ENCODE measurements around the gene GRIK2. TPM values are rescaled to one million over a fixed set of nuclear protein-coding genes. Genes with fewer than 3 reads are reported as not detected.

GRIK2 gene
- total RNA-seq, 1 experiment from 2014 or later, result 0.07 TPM

DNA sequence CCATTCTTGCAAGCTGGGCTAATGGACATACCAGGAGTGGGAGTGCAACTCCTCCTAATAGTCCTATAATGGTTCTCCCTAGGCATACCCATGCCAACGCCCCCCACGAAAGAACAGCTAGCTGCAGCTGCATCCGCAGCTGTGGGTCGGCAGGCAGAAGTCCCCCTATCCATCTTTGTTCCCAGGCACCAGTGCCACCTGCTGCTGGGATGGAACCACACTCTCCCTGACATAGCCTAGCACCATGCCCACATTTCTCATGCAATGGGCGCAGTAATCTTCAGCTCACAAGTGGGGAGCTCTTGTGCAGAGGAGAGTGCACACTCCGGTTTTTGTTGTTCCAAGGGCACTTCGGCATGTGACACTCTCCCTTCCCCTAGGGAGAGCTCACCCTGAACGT, 567.8 kb downstream of the GRIK2 start:
- Histone ChIP-seq H3K27ac (ENCODE audit: low read length) (no peak overlapping the region), H2AFZ (ENCODE audit: low read length) (no peak overlapping the region), H3K4me2 (ENCODE audit: low read depth, low read length, poor library complexity, severe bottlenecking) (no peak overlapping the region), H3K79me2 (ENCODE audit: low read length) (no peaks in the 10 kb centered on the region), H3K4me1 (ENCODE audit: low read length) (no peaks in the 10 kb centered on the region), H4K20me1 (ENCODE audit: insufficient read depth, low read depth, low read length) (no peaks in the 10 kb centered on the region), H3K36me3 (ENCODE audit: insufficient read depth, low read length) (no peaks in the 10 kb centered on the region), H3K27me3 (ENCODE audit: low read length) (no peaks in the 10 kb centered on the region), H3K9ac (ENCODE audit: low read length) (no peak overlapping the region), H3K9me3 (ENCODE audit: low read length) (no peaks in the 10 kb centered on the region), H3K4me3 (ENCODE audit: low read length) (no peak overlapping the region), H3K9me2 (replicated peaks; ENCODE audit: insufficient read depth, low read length) (no peaks in the 10 kb centered on the region)
- DNase-seq, result no peak

GRCh38 chr6:101980924-101981323, 587.4 kb downstream of the GRIK2 start:
- no peaks in the 10 kb centered on the region for H3K4me1 ChIP-seq (ENCODE audit: low read length)
- no peak overlapping the region for H3K9ac ChIP-seq (ENCODE audit: low read length)
- H3K9me2 ChIP-seq (replicated peaks; ENCODE audit: insufficient read depth, low read length), result no peaks in the 10 kb centered on the region
- no peak overlapping the region for H3K4me2 ChIP-seq (ENCODE audit: low read depth, low read length, poor library complexity, severe bottlenecking)
- no peaks in the 10 kb centered on the region for H3K79me2 ChIP-seq (ENCODE audit: low read length)
- no peaks in the 10 kb centered on the region for H3K27me3 ChIP-seq (ENCODE audit: low read length)
- no peaks in the 10 kb centered on the region for H3K9me3 ChIP-seq (ENCODE audit: low read length)
- no peak overlapping the region for H2AFZ ChIP-seq (ENCODE audit: low read length)
- no peak overlapping the region for H3K4me3 ChIP-seq (ENCODE audit: low read length)
- H4K20me1 ChIP-seq (ENCODE audit: insufficient read depth, low read depth, low read length), result no peaks in the 10 kb centered on the region
- no peaks in the 10 kb centered on the region for H3K36me3 ChIP-seq (ENCODE audit: insufficient read depth, low read length)
- DNase-seq, result no peak
- H3K27ac ChIP-seq (ENCODE audit: low read length), result no peak overlapping the region

DNA sequence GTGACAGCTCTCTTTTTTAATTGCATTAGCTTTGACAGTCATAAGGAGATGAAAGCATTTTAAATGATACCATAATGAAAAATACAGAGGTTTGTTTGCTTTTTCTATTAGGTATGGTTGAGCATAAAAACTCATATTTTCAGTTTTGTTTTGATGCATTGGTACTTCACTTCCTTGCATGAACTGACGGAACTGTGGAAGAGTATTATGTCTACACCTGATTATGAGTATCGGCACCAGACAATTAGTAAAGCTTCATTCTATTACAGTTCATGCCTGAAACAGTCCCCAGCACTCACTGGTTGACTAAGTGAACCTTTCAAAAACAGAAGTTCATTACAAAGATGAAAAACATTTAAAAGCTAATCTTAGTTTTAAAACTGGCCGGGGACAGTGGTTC, 593.0 kb downstream of the GRIK2 start:
- H3K27ac ChIP-seq (ENCODE audit: low read length), result no peak overlapping the region
- H3K9me2 ChIP-seq (replicated peaks; ENCODE audit: insufficient read depth, low read length), result no peaks in the 10 kb centered on the region
- H3K36me3 ChIP-seq (ENCODE audit: insufficient read depth, low read length), result no peaks in the 10 kb centered on the region
- H3K9ac ChIP-seq (ENCODE audit: low read length), result no peak overlapping the region
- no peaks in the 10 kb centered on the region for H4K20me1 ChIP-seq (ENCODE audit: insufficient read depth, low read depth, low read length)
- H3K27me3 ChIP-seq (ENCODE audit: low read length), result no peaks in the 10 kb centered on the region
- H2AFZ ChIP-seq (ENCODE audit: low read length), result no peak overlapping the region
- H3K4me1 ChIP-seq (ENCODE audit: low read length), result no peaks in the 10 kb centered on the region
- no peak for DNase-seq
- H3K9me3 ChIP-seq (ENCODE audit: low read length), result no peaks in the 10 kb centered on the region
- H3K4me2 ChIP-seq (ENCODE audit: low read depth, low read length, poor library complexity, severe bottlenecking), result no peak overlapping the region
- H3K79me2 ChIP-seq (ENCODE audit: low read length), result no peaks in the 10 kb centered on the region
- no peak overlapping the region for H3K4me3 ChIP-seq (ENCODE audit: low read length)

- no peaks in the 10 kb centered on the region for H3K9me2 ChIP-seq (replicated peaks; ENCODE audit: insufficient read depth, low read length)
- no peak overlapping the region for H3K27ac ChIP-seq (ENCODE audit: low read length)
- H3K9ac ChIP-seq (ENCODE audit: low read length), result no peak overlapping the region
- no peak overlapping the region for H3K4me2 ChIP-seq (ENCODE audit: low read depth, low read length, poor library complexity, severe bottlenecking)
- no peaks in the 10 kb centered on the region for H3K36me3 ChIP-seq (ENCODE audit: insufficient read depth, low read length)
- no peaks in the 10 kb centered on the region for H4K20me1 ChIP-seq (ENCODE audit: insufficient read depth, low read depth, low read length)
- no peaks in the 10 kb centered on the region for H3K79me2 ChIP-seq (ENCODE audit: low read length)
- H3K4me1 ChIP-seq (ENCODE audit: low read length), result no peaks in the 10 kb centered on the region
- no peaks in the 10 kb centered on the region for H3K9me3 ChIP-seq (ENCODE audit: low read length)
- DNase-seq, result no peak
- no peak overlapping the region for H2AFZ ChIP-seq (ENCODE audit: low read length)
- H3K27me3 ChIP-seq (ENCODE audit: low read length), result no peaks in the 10 kb centered on the region
- H3K4me3 ChIP-seq (ENCODE audit: low read length), result no peak overlapping the region
Observed at GRCh38 chr6:101992286-101992685, 598.8 kb downstream of the GRIK2 start.

DNA sequence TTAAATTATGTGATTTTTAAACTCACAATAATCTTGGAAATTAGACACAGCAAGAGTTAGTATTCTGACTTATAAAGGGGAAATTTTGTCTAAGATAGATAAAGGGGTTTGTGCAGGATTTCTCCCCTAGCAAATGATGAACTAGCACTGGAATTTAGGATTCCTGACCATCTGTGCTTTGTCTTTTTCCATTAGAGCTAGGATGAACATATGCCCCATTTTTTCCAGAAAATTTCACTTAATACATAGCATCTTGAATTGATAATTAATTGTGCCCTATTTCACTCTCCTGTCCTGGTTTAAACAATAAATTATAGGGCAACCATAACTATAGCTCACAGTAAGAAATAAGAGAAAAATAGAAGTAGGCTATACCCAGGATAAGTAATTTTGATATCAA, 601.0 kb downstream of the GRIK2 start:
- no peak overlapping the region for H3K4me3 ChIP-seq (ENCODE audit: low read length)
- H3K9ac ChIP-seq (ENCODE audit: low read length), result no peak overlapping the region
- no peak overlapping the region for H3K4me2 ChIP-seq (ENCODE audit: low read depth, low read length, poor library complexity, severe bottlenecking)
- H3K9me3 ChIP-seq (ENCODE audit: low read length), result no peaks in the 10 kb centered on the region
- H3K36me3 ChIP-seq (ENCODE audit: insufficient read depth, low read length), result no peaks in the 10 kb centered on the region
- no peaks in the 10 kb centered on the region for H3K4me1 ChIP-seq (ENCODE audit: low read length)
- no peaks in the 10 kb centered on the region for H3K79me2 ChIP-seq (ENCODE audit: low read length)
- H2AFZ ChIP-seq (ENCODE audit: low read length), result no peak overlapping the region
- no peak overlapping the region for H3K27ac ChIP-seq (ENCODE audit: low read length)
- no peaks in the 10 kb centered on the region for H3K9me2 ChIP-seq (replicated peaks; ENCODE audit: insufficient read depth, low read length)
- no peak for DNase-seq
- H3K27me3 ChIP-seq (ENCODE audit: low read length), result no peaks in the 10 kb centered on the region
- no peaks in the 10 kb centered on the region for H4K20me1 ChIP-seq (ENCODE audit: insufficient read depth, low read depth, low read length)

DNA sequence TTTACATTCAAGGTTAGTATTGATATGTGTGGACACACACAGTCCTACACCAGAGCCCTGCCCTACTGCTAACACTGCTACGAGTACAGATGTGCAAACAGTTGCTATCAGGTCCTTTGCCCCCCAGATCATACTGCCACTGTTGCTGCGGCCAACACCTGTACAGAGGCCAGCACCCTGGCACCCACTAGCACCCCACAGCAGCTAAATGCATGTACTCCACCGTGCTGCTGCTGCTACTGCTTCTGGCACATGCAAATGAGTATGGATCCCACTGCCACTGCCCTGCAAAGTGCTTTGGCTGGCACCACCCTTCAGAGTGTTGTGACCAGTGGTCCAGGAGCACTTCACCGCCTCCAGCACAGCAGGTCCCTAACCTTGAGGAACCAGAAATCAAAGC, 621.9 kb downstream of the GRIK2 start:
- Histone ChIP-seq H3K4me1 (ENCODE audit: low read length) (no peaks in the 10 kb centered on the region), H3K4me3 (ENCODE audit: low read length) (no peak overlapping the region), H3K27ac (ENCODE audit: low read length) (no peak overlapping the region), H3K9ac (ENCODE audit: low read length) (no peak overlapping the region), H3K79me2 (ENCODE audit: low read length) (no peaks in the 10 kb centered on the region), H2AFZ (ENCODE audit: low read length) (no peak overlapping the region), H3K4me2 (ENCODE audit: low read depth, low read length, poor library complexity, severe bottlenecking) (no peak overlapping the region), H3K9me2 (replicated peaks; ENCODE audit: insufficient read depth, low read length) (no peaks in the 10 kb centered on the region), H3K9me3 (ENCODE audit: low read length) (no peaks in the 10 kb centered on the region), H3K27me3 (ENCODE audit: low read length) (no peaks in the 10 kb centered on the region), H3K36me3 (ENCODE audit: insufficient read depth, low read length) (no peaks in the 10 kb centered on the region), H4K20me1 (ENCODE audit: insufficient read depth, low read depth, low read length) (no peaks in the 10 kb centered on the region)
- DNase-seq, result no peak

DNA sequence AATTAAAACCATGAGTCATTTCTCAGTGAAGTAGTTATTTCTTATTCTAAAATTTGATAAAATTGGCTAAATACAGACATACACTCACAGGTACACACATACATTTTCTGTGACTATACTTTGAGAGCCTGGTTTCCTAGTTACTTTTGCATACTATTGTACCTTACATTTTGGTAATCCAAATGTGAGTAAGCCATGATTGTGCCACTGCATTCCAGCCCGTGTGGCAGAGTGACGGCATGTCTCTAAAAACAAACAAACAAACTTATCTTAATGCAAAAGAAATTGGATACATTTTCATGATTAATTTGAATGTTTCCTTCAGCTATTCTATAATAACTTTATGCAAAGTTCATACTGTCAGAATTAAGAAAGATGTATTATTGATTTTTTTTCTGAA, 628.8 kb downstream of the GRIK2 start:
- Histone ChIP-seq H3K9me2 (replicated peaks; ENCODE audit: insufficient read depth, low read length) (no peaks in the 10 kb centered on the region), H4K20me1 (ENCODE audit: insufficient read depth, low read depth, low read length) (no peaks in the 10 kb centered on the region), H2AFZ (ENCODE audit: low read length) (no peak overlapping the region), H3K4me1 (ENCODE audit: low read length) (no peaks in the 10 kb centered on the region), H3K4me2 (ENCODE audit: low read depth, low read length, poor library complexity, severe bottlenecking) (no peak overlapping the region), H3K27ac (ENCODE audit: low read length) (no peak overlapping the region), H3K9ac (ENCODE audit: low read length) (no peak overlapping the region), H3K79me2 (ENCODE audit: low read length) (no peaks in the 10 kb centered on the region), H3K4me3 (ENCODE audit: low read length) (no peak overlapping the region), H3K36me3 (ENCODE audit: insufficient read depth, low read length) (no peaks in the 10 kb centered on the region), H3K27me3 (ENCODE audit: low read length) (no peaks in the 10 kb centered on the region), H3K9me3 (ENCODE audit: low read length) (no peaks in the 10 kb centered on the region)
- no peak for DNase-seq

- Histone ChIP-seq H3K9me2 (replicated peaks; ENCODE audit: insufficient read depth, low read length) (no peaks in the 10 kb centered on the region), H3K4me1 (ENCODE audit: low read length) (no peaks in the 10 kb centered on the region), H3K9me3 (ENCODE audit: low read length) (no peaks in the 10 kb centered on the region), H3K27ac (ENCODE audit: low read length) (no peak overlapping the region), H4K20me1 (ENCODE audit: insufficient read depth, low read depth, low read length) (no peaks in the 10 kb centered on the region), H3K79me2 (ENCODE audit: low read length) (no peaks in the 10 kb centered on the region), H3K36me3 (ENCODE audit: insufficient read depth, low read length) (no peaks in the 10 kb centered on the region), H3K27me3 (ENCODE audit: low read length) (no peaks in the 10 kb centered on the region), H3K4me2 (ENCODE audit: low read depth, low read length, poor library complexity, severe bottlenecking) (no peak overlapping the region), H3K9ac (ENCODE audit: low read length) (no peak overlapping the region), H2AFZ (ENCODE audit: low read length) (no peak overlapping the region), H3K4me3 (ENCODE audit: low read length) (no peak overlapping the region)
- no peak for DNase-seq
Observed at GRCh38 chr6:102022803-102023202, 629.3 kb downstream of the GRIK2 start.
